T47D (cell line): Measurements from ENCODE around the gene THSD8.
A peak's percentile ranks its signal among the peaks of the same experiment; 100 is the strongest.

Experiments
- DNase-seq, 2 experiments: peaks; one replicate each; pipeline versions ENCODE4 v3.0.0 to v3.0.0-alpha.2; 2011 to 2012; ENCODE audit warnings: low read depth in 1 of 2, low spot score in 1 of 2
- JUND ChIP-seq: IDR thresholded peaks from 2 replicates; pipeline ENCODE4 v1.6.1; 2012; ENCODE audit warnings: low read depth
- in situ Hi-C: cut with HindIII; loops from 2 replicates; pipeline ENCODE4 v1.10.0; 2016; ENCODE audit warnings: low sequenced_read_pairs, low pct_unique_long_range_greater_than_20kb

THSD8 gene

DNA sequence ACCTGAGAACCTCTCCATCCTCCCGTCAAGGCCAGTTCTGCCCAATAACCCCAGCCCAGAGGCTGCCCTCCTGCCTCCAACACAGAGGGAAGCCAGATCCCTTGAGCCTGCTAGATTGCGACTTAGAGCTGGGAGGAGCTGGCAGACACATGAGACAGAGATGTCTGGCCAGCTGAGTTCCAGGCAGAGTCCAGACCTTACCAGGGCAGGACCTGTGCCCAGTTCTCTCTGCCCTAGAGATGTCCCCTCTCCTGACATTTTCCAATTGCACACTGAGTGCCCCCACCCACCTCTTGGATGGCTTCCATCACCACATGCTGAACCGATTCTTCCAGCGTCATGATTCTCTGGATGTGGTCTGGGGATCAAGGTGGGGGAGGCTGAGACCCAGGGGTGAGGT, 29.5 kb upstream of the THSD8 start:
- DNase-seq: no peak
- TF ChIP-seq JUND: no peak
- in situ Hi-C loops: no loop called here

- TF ChIP-seq JUND: no peak
- peak in 1 of 2 experiments; percentile 37 for DNase-seq
- in situ Hi-C loops: no loop called here
Observed at GRCh38 chr19:12773571-12773970, 28.3 kb upstream of the THSD8 start.

DNA sequence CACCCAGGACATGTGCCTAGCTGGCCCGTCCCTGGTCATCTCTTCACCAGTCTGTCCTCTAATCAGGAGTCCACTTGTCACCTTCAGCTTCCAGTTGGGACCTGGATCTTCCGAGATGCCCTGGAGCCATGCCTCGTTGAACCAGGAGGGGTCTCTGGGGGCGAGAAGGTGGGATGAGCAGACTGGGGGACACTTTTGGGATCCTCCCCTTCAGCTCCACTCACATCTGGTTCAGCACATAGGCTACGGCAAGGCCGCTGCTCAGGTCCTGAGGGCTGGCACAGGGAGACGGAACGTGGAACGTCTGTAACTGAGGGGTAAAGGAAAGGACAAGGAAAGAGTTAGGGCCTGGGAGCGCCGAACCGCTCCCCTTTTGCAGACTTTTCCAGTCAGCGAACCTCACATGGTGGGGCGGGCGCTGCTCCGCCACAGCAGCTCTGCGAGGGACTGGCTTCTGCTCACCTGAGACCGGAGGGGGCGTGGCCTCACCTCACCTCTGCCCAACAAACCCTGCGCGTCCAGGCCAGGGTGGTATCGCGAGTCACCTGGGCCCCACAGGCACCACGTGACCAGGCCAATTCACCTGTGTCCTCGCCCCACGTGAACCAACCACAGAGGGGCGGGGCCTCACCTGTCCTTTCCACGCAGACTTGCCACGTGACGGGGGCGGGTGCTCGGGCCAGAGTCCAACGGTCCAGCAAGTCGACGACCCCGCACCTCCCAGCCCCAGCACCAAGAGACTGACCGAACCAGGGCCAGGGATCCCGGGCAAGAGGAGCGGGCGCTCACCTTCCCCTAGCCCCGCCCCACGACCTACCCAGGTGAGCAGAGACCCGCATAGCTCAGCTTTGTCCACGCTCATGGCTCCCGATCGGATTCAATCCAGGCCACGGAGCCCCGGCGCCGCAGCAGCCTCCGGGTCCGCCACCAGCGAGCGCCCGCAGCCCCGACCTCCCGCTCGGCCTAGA, 27.0 kb upstream of the THSD8 start, which contains the start of gene HOOK2:
Gene HOOK2, minus strand, starts transcription at position 965 of the 968 bp plus-strand sequence. Its CDS starts 103 bp downstream, at position 862.
- DNase-seq: peak; percentile 92 to 99
- in situ Hi-C loops: no loop called here
- TF ChIP-seq JUND: no peak

GRCh38 chr19:12777217-12778016, 24.5 kb upstream of the THSD8 start:
- in situ Hi-C loops: no loop called here
- DNase-seq: peak in 1 of 2 experiments; percentile 67
- no peak for TF ChIP-seq JUND

- in situ Hi-C loops: no loop called here
- TF ChIP-seq JUND: no peak
- DNase-seq: peak in 1 of 2 experiments; percentile 72
Observed at GRCh38 chr19:12778017-12778904, 23.6 kb upstream of the THSD8 start.

- no peak for TF ChIP-seq JUND
- in situ Hi-C loops: no loop called here
- no peak for DNase-seq
Observed at GRCh38 chr19:12778905-12779161, 23.0 kb upstream of the THSD8 start.

GRCh38 chr19:12779162-12779993, 22.5 kb upstream of the THSD8 start:
- DNase-seq: peak in 1 of 2 experiments; percentile 30
- TF ChIP-seq JUND: no peak
- in situ Hi-C loops: no loop called here

- in situ Hi-C loops: no loop called here
- no peak for TF ChIP-seq JUND
- DNase-seq: no peak
Observed at GRCh38 chr19:12782174-12782423, 19.8 kb upstream of the THSD8 start.

- in situ Hi-C loops: no loop called here
- peak in 1 of 2 experiments; percentile 86 for DNase-seq
- no peak for TF ChIP-seq JUND
Observed at GRCh38 chr19:12782424-12783290, 19.2 kb upstream of the THSD8 start.

DNA sequence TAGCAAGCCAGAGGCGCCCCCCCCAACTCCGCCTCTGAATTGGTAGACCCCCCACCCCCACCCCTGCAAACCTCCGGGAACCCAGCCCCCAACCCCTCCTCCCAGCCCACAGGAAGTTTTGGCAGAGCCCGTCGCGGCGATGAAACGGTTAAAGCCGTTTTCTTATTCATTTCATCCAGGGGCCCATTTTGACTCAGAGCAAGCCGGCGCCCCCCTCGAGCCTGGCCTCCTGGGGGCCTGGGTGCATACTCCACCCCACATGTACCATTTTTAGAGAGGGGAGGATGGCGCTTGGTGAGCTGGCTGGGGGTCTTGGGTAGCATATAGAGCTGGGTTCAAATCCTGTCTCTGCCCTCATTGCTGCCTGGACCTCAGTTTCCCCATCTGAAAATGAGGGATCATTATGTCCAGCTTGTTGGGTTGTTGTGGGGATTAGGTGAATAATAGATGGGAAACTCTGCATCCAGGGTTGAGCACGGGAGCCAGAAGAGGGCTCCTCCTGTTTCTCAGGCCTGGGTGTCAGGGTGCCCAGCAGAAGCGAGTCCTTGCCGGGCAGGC, 18.5 kb upstream of the THSD8 start:
- in situ Hi-C loops: no loop called here

More for the DNA sequence above, 18.5 kb upstream of the THSD8 start:
- TF ChIP-seq JUND: no peak
- DNase-seq: no peak
